HCT116 (cell line): Measurements from ENCODE around the gene COX5B. TPM values are rescaled to one million over a fixed set of nuclear protein-coding genes. Genes with fewer than 3 reads are reported as not detected.

Source experiments
- ATAC-seq: fragments of 200-7000 bp; cut with Tn5 transposase; 2 replicates; pipeline ENCODE4 v1.9.1; 2020; ENCODE audit warnings: mild to moderate bottlenecking, moderate library complexity
- BruUV-seq: library from RNA; stranded (reverse); fragments of 400-500 nt; replicated peaks from 2 replicates; lab custom pipeline; 2021; lab: Mats Ljungman, UMichigan
- CTCF ChIA-PET: fragments of 300-600 bp; sonication (Branson Sonifier 250); formaldehyde crosslinking; loops from one replicate; lab custom pipeline; 2021; ENCODE audit warnings: antibody characterized with exemption; lab: Charles Lee
- POLR2A ChIA-PET: fragments of 300-600, 350-600 bp; sonication (Branson Sonifier 250); formaldehyde crosslinking; loops from one replicate; lab custom pipeline; 2021; ENCODE audit warnings: antibody characterized with exemption; lab: Charles Lee
- RAD21 ChIA-PET, 2 experiments: fragments of 300-600 bp; sonication (Branson Sonifier 250); formaldehyde crosslinking; loops; one replicate each; lab custom pipeline; 2023; ENCODE audit warnings: low total read pairs in 2 of 2; ENCODE audit not compliant: uncharacterized antibody in 2 of 2, unreplicated experiment in 2 of 2, low non-redundant PET in 1 of 2; lab: Charles Lee
- DNase-seq: peaks from one replicate; pipeline ENCODE4 v3.0.0-alpha.2; 2010; ENCODE audit warnings: low read depth, low spot score
- H2AFZ ChIP-seq: fragments of 200-600 bp; shearing (Covaris generic), sonication (generic); 2 replicates; pipeline ENCODE4 v1.6.1; 2017; ENCODE audit warnings: low read depth, mixed run types, mixed read lengths, antibody characterized with exemption, low read length; ENCODE audit not compliant: poor library complexity, severe bottlenecking
- H3K27ac ChIP-seq: 2 replicates; pipeline ENCODE4 v1.5.1; 2012; ENCODE audit warnings: low read depth, low read length
- H3K27me3 ChIP-seq: fragments of 200-600 bp; sonication (generic); 2 replicates; pipeline ENCODE4 v1.6.1; 2016; ENCODE audit warnings: mixed run types, low read length, mixed read lengths; ENCODE audit not compliant: insufficient read depth
- H3K36me3 ChIP-seq, 2 experiments: fragments of 200-500 bp in 1 of 2; fragments of 200-600 bp in 1 of 2; sonication (Bioruptor generic) in 1 of 2; sonication (generic) in 1 of 2; 2 replicates each; pipeline versions ENCODE4 v1.5.1 to v1.6.1; 2014 to 2016; ENCODE audit warnings: low read length in 2 of 2, inconsistent platforms in 1 of 2, mixed read lengths in 1 of 2, mixed run types in 1 of 2; ENCODE audit not compliant: insufficient read depth in 2 of 2, control insufficient read depth in 1 of 2
- H3K4me1 ChIP-seq, 2 experiments: fragments of 200-600 bp in 1 of 2; sonication (generic) in 1 of 2; 2 replicates each; pipeline versions ENCODE4 v1.5.1 to v1.6.1; 2012 to 2017; ENCODE audit warnings: low read length in 2 of 2, inconsistent platforms in 1 of 2, mild to moderate bottlenecking in 1 of 2, mixed read lengths in 1 of 2, mixed run types in 1 of 2, moderate library complexity in 1 of 2; ENCODE audit not compliant: insufficient read depth in 2 of 2, control insufficient read depth in 1 of 2
- H3K4me2 ChIP-seq: fragments of 200-600 bp; sonication (generic); 2 replicates; pipeline ENCODE4 v1.6.1; 2017; ENCODE audit warnings: mixed run types, low read length, mixed read lengths
- H3K4me3 ChIP-seq, 2 experiments: fragments of 200-600 bp in 1 of 2; sonication (generic) in 1 of 2; replicated peaks in 1 of 2; 2 replicates each; pipeline ENCODE4 v1.5.1; 2011 to 2016; ENCODE audit warnings: low read length in 2 of 2, control low read depth in 1 of 2, low read depth in 1 of 2, mild to moderate bottlenecking in 1 of 2, mixed read lengths in 1 of 2, mixed run types in 1 of 2
- H3K79me2 ChIP-seq: fragments of 200-600 bp; sonication (generic); 2 replicates; pipeline ENCODE4 v1.6.1; 2017; ENCODE audit warnings: mild to moderate bottlenecking, mixed run types, low read length, moderate library complexity, mixed read lengths; ENCODE audit not compliant: insufficient read depth
- H3K9ac ChIP-seq: fragments of 200-600 bp; sonication (generic); 2 replicates; pipeline ENCODE4 v1.6.1; 2016; ENCODE audit warnings: low read length, mixed read lengths
- H3K9me2 ChIP-seq: fragments of 200-600 bp; sonication (generic), shearing (Covaris generic); 2 replicates; pipeline ENCODE4 v1.6.1; 2017; ENCODE audit warnings: mixed run types, mild to moderate bottlenecking, moderate library complexity; ENCODE audit not compliant: insufficient read depth
- H3K9me3 ChIP-seq, 2 experiments: fragments of 200-500 bp in 1 of 2; fragments of 200-600 bp in 1 of 2; sonication (Bioruptor generic) in 1 of 2; sonication (generic) in 1 of 2; 2 replicates each; pipeline ENCODE4 v1.6.1; 2014 to 2017; ENCODE audit warnings: low read length in 2 of 2, mixed read lengths in 2 of 2, inconsistent platforms in 1 of 2, low read depth in 1 of 2, mild to moderate bottlenecking in 1 of 2, mixed run types in 1 of 2, moderate library complexity in 1 of 2; ENCODE audit not compliant: control insufficient read depth in 1 of 2, insufficient read depth in 1 of 2
- H4K20me1 ChIP-seq: fragments of 200-600 bp; sonication (generic), shearing (Covaris generic); 2 replicates; pipeline ENCODE4 v1.6.1; 2017; ENCODE audit warnings: mixed run types, mild to moderate bottlenecking, moderate library complexity; ENCODE audit not compliant: insufficient read depth
- CBX3 ChIP-seq: IDR thresholded peaks from 2 replicates; pipeline ENCODE4 v1.6.1; 2012; ENCODE audit warnings: low read depth
- CEBPB ChIP-seq: IDR thresholded peaks from 2 replicates; pipeline ENCODE4 v1.6.1; 2012; ENCODE audit warnings: low read depth
- CTCF ChIP-seq, 3 experiments: fragments of 200-600 bp in 1 of 3; sonication (generic) in 1 of 3; IDR thresholded peaks in 2 of 3; conservative IDR thresholded peaks in 1 of 3; 2 replicates each; pipeline ENCODE4 v1.5.1; 2012 to 2017; ENCODE audit warnings: low read depth in 2 of 3, low read length in 2 of 3, antibody characterized with exemption in 1 of 3, borderline replicate concordance in 1 of 3, control low read depth in 1 of 3, mild to moderate bottlenecking in 1 of 3, mixed read lengths in 1 of 3, mixed run types in 1 of 3, moderate library complexity in 1 of 3; ENCODE audit not compliant: insufficient read depth in 1 of 3
- ELF1 ChIP-seq: IDR thresholded peaks from 2 replicates; pipeline ENCODE4 v1.6.1; 2012; ENCODE audit warnings: low read depth, borderline replicate concordance
- EZH2phosphoT487 ChIP-seq: fragments of 200-600 bp; IDR thresholded peaks from 2 replicates; pipeline ENCODE4 v1.6.1; 2018; ENCODE audit warnings: antibody characterized with exemption, borderline replicate concordance
- FOSL1 ChIP-seq: IDR thresholded peaks from 2 replicates; pipeline ENCODE4 v1.6.1; 2012; ENCODE audit warnings: low read depth
- JUND ChIP-seq: IDR thresholded peaks from 2 replicates; pipeline ENCODE4 v1.6.1; 2012
- POLR2A ChIP-seq: IDR thresholded peaks from 2 replicates; pipeline ENCODE4 v1.7.0; 2011; ENCODE audit warnings: borderline replicate concordance; ENCODE audit not compliant: insufficient read depth, insufficient read length; ENCODE audit errors: extremely low read depth
- RAD21 ChIP-seq: IDR thresholded peaks from 2 replicates; pipeline ENCODE4 v1.6.1; 2012; ENCODE audit warnings: low read depth, mild to moderate bottlenecking
- SIN3A ChIP-seq: IDR thresholded peaks from 2 replicates; pipeline ENCODE4 v1.6.1; 2012; ENCODE audit warnings: low read depth
- SRF ChIP-seq: IDR thresholded peaks from 2 replicates; pipeline ENCODE4 v1.6.1; 2012; ENCODE audit warnings: low read depth
- YY1 ChIP-seq: IDR thresholded peaks from 2 replicates; pipeline ENCODE4 v1.6.1; 2011; ENCODE audit warnings: low read length, low read depth, moderate library complexity, mild to moderate bottlenecking; ENCODE audit not compliant: insufficient replicate concordance; ENCODE audit errors: extremely low read depth
- ZNF274 ChIP-seq: fragments of 200-500 bp; sonication (Bioruptor generic); IDR thresholded peaks from 2 replicates; pipeline ENCODE4 v1.6.1; 2014; ENCODE audit warnings: mild to moderate bottlenecking, low read depth, low read length, inconsistent platforms
- intact Hi-C: fragments of 100-400 bp; cut with micrococcal nuclease; formaldehyde crosslinking; loops from 2 replicates; pipeline ENCODE4 v1.10.0; 2022
- total RNA-seq: library from RNA; stranded (reverse); gene quantifications from one replicate; pipeline ENCODE4 v1.2.1, GENCODE V29; 2021; ENCODE audit not compliant: unreplicated experiment
- TF ChIP-seq, protein P1 (sequence below): IDR thresholded peaks from 2 replicates; pipeline ENCODE4 v1.6.1; 2012
- TF ChIP-seq, protein P2 (sequence below): IDR thresholded peaks from 2 replicates; pipeline ENCODE4 v1.6.1; 2011; ENCODE audit warnings: mild to moderate bottlenecking, low read length, moderate library complexity; ENCODE audit not compliant: insufficient replicate concordance; ENCODE audit errors: extremely low read depth

COX5B gene
- total RNA-seq, 1 experiment from 2014 or later = 283 TPM

- TF ChIP-seq RAD21 = no peak
- TF ChIP-seq EZH2phosphoT487 = no peak
- peak; percentile 5 for TF ChIP-seq POLR2A
- TF ChIP-seq ZNF274 = no peak
- no peak for TF ChIP-seq CEBPB
Measured at GRCh38 chr2:97663962-97664635, 18.2 kb downstream of the COX5B start, which contains the start of gene ACTR1B (continued).

DNA sequence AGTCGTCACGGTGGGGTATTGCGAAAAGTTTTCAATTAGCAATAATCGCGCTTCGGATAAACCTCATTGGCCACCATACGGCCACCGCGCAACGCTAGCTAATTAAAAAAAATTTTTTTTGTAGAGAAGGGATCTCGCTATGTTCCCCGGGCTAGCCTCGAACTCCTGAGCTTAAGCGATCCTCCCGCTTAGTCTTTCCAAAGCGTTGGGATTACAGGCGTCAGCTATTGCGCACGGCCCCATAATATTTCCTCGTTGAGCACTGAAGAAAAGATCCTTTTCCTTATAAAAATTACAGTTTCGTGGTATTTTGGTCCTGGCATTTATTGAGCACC, 18.7 kb downstream of the COX5B start:
- peaks cover 30% of the 10 kb centered on the region for H3K79me2 ChIP-seq
- TF ChIP-seq CTCF (IDR thresholded peaks at IDR 0.05 in 2 of 3, conservative IDR thresholded peaks at IDR 0.05 in 1 of 3; ENCODE audit: borderline replicate concordance in 1 of 3, insufficient read depth in 1 of 3, low read depth in 2 of 3, low read length in 2 of 3) = no peak; a peak in 1 of 6 replicates
- no peak for TF ChIP-seq SRF
- TF ChIP-seq CBX3 = no peak
- TF ChIP-seq EZH2phosphoT487 = no peak
- TF ChIP-seq ELF1 = no peak
- TF ChIP-seq ZNF274 = no peak
- TF ChIP-seq JUND = no peak
- TF ChIP-seq YY1 = no peak
- no peak for TF ChIP-seq SIN3A
- TF ChIP-seq, protein P1, sequence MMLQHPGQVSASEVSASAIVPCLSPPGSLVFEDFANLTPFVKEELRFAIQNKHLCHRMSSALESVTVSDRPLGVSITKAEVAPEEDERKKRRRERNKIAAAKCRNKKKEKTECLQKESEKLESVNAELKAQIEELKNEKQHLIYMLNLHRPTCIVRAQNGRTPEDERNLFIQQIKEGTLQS = no peak
- TF ChIP-seq, protein P2, sequence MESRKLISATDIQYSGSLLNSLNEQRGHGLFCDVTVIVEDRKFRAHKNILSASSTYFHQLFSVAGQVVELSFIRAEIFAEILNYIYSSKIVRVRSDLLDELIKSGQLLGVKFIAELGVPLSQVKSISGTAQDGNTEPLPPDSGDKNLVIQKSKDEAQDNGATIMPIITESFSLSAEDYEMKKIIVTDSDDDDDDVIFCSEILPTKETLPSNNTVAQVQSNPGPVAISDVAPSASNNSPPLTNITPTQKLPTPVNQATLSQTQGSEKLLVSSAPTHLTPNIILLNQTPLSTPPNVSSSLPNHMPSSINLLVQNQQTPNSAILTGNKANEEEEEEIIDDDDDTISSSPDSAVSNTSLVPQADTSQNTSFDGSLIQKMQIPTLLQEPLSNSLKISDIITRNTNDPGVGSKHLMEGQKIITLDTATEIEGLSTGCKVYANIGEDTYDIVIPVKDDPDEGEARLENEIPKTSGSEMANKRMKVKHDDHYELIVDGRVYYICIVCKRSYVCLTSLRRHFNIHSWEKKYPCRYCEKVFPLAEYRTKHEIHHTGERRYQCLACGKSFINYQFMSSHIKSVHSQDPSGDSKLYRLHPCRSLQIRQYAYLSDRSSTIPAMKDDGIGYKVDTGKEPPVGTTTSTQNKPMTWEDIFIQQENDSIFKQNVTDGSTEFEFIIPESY = no peak
- TF ChIP-seq FOSL1 = no peak
- TF ChIP-seq, all 23 proteins: peak for 0
- H2AFZ ChIP-seq = peak overlapping the region; percentile 81
- POLR2A ChIA-PET = interaction anchor here (0.6 to 1.5 kb wide), 9 partner anchors 8 to 93 kb away, joined by 3 to 22 read pairs (median 4); partner anchors contain the start of gene COX5B
- H3K9ac ChIP-seq = peak overlapping the region; percentile 77
- H3K9me2 ChIP-seq = no peaks in the 10 kb centered on the region
- peaks cover 6 to 20% of the 10 kb centered on the region in 2 experiments; a peak in 3 of 4 replicates for H3K4me1 ChIP-seq
- RAD21 ChIA-PET = interaction anchor here (0.6 to 0.9 kb wide), 2 partner anchors 33 kb away, joined by 3 read pairs; no protein-coding TSS in a partner anchor
- H3K27ac ChIP-seq = peak overlapping the region; percentile 79
- no peaks in the 10 kb centered on the region for H3K27me3 ChIP-seq
- no peaks in the 10 kb centered on the region; a peak in 1 of 4 replicates for H3K36me3 ChIP-seq
- BruUV-seq = TSS peak; percentile 94
- peak overlapping the region; percentile 86 for H3K4me2 ChIP-seq
- ATAC-seq = peak; percentile 18; the same call in 1 of the 2 replicates
- no peaks in the 10 kb centered on the region for H3K9me3 ChIP-seq
- intact Hi-C loops = loop anchor here (1.0 kb wide), 1 partner anchor 33 kb away; no protein-coding TSS in a partner anchor
- H3K4me3 ChIP-seq = peak overlapping the region; percentile 62 to 88
- DNase-seq = peak; percentile 43
- CTCF ChIA-PET = interaction anchor here (0.7 to 1.7 kb wide), 9 partner anchors 9 to 76 kb away, joined by 3 to 12 read pairs (median 7); partner anchors contain the start of gene COX5B
- H4K20me1 ChIP-seq = no peaks in the 10 kb centered on the region
